HepG2 (cell line): ENCODE results near the gene CAPN9. TPM values are rescaled to one million over a fixed set of nuclear protein-coding genes. Genes with fewer than 3 reads are reported as not detected.

Experiments
- ATAC-seq: fragments of 200-7000 bp; cut with Tn5 transposase; 3 replicates; pipeline ENCODE4 v1.9.1; 2020; ENCODE audit warnings: mild to moderate bottlenecking, moderate library complexity
- BruUV-seq: library from RNA; stranded (reverse); fragments of 400-500 nt; replicated peaks from 2 replicates; lab custom pipeline; 2021; lab: Mats Ljungman, UMichigan
- CTCF ChIA-PET: fragments of 300-600 bp; formaldehyde crosslinking; extraction: SDS; loops from one replicate; lab custom pipeline; 2021; ENCODE audit warnings: low total read pairs, inconsistent platforms, low intra/inter-chr PET ratio; lab: Yijun Ruan, JAX
- POLR2A ChIA-PET: fragments of 350-600 bp; sonication (Branson Sonifier 250); formaldehyde crosslinking; loops from one replicate; lab custom pipeline; 2020; ENCODE audit warnings: antibody characterized with exemption, inconsistent platforms; lab: Yijun Ruan, JAX
- DNase-seq: peaks from one replicate; pipeline ENCODE4 v3.0.0-alpha.2; 2015; ENCODE audit warnings: low spot score
- FAIRE-seq: peaks from 3 replicates; lab custom pipeline; 2011; peaks lifted over from hg19 to GRCh38; lab: Jason Lieb, UNC
- H2AFZ ChIP-seq: one replicate; pipeline ENCODE4 v1.6.1; 2011; ENCODE audit warnings: low read length, inconsistent platforms
- H3K27ac ChIP-seq: fragments of 300-600 bp; 3 replicates; pipeline ENCODE4 v1.8.0; 2011; ENCODE audit warnings: mixed run types, mild to moderate bottlenecking, mixed read lengths, low read length, inconsistent platforms; ENCODE audit not compliant: insufficient read depth; ENCODE audit errors: extremely low read length
- H3K27me3 ChIP-seq, 2 experiments: fragments of 200-600 bp in 1 of 2; 2 replicates in 1 of 2; 3 replicates in 1 of 2; pipeline versions ENCODE4 v1.6.0 to v1.8.0; 2011; ENCODE audit warnings: low read length in 2 of 2, mild to moderate bottlenecking in 2 of 2, moderate library complexity in 2 of 2, inconsistent platforms in 1 of 2; ENCODE audit not compliant: insufficient read depth in 2 of 2, control insufficient read depth in 1 of 2
- H3K36me3 ChIP-seq, 2 experiments: fragments of 200-600 bp in 1 of 2; replicated peaks in 1 of 2; 2 replicates in 1 of 2; 3 replicates in 1 of 2; pipeline versions ENCODE4 v1.5.1 to v1.8.0; 2011; ENCODE audit warnings: low read length in 2 of 2, inconsistent platforms in 1 of 2; ENCODE audit not compliant: insufficient read depth in 2 of 2, control insufficient read depth in 1 of 2
- H3K4me1 ChIP-seq: 2 replicates; pipeline ENCODE4 v1.5.1; 2012; ENCODE audit warnings: low read length, inconsistent platforms; ENCODE audit not compliant: insufficient read depth
- H3K4me2 ChIP-seq: 2 replicates; pipeline ENCODE4 v1.6.0; 2011; ENCODE audit warnings: low read depth, low read length, inconsistent platforms
- H3K4me3 ChIP-seq, 3 experiments: fragments of 200-600 bp in 1 of 3; sonication (generic), shearing (Covaris generic) in 1 of 3; replicated peaks in 1 of 3; 2 replicates each; pipeline ENCODE4 v1.5.1; 2011 to 2016; ENCODE audit warnings: low read length in 3 of 3, inconsistent platforms in 2 of 3, low read depth in 2 of 3, mild to moderate bottlenecking in 2 of 3, control low read depth in 1 of 3, mixed read lengths in 1 of 3; ENCODE audit not compliant: insufficient read depth in 1 of 3
- H3K79me2 ChIP-seq: one replicate; pipeline ENCODE4 v1.6.1; 2011; ENCODE audit warnings: low read length, inconsistent platforms; ENCODE audit not compliant: insufficient read depth
- H3K9ac ChIP-seq: 2 replicates; pipeline ENCODE4 v1.6.0; 2011; ENCODE audit warnings: mild to moderate bottlenecking, low read depth, low read length, inconsistent platforms; ENCODE audit not compliant: insufficient read depth
- H3K9me3 ChIP-seq: 2 replicates; pipeline ENCODE4 v1.5.1; 2012; ENCODE audit warnings: mild to moderate bottlenecking, low read length
- H4K20me1 ChIP-seq: 2 replicates; pipeline ENCODE4 v1.6.0; 2011; ENCODE audit warnings: inconsistent platforms, mild to moderate bottlenecking, low read length, moderate library complexity; ENCODE audit not compliant: insufficient read depth
- CCAR2 ChIP-seq: fragments of 200-400 bp; formaldehyde crosslinking; optimal IDR thresholded peaks from 2 replicates; pipeline ENCODE3; 2018; ENCODE audit warnings: low read depth, mild to moderate bottlenecking, low read length, moderate library complexity
- NKX3-1 ChIP-seq: sonication (generic); formaldehyde crosslinking; IDR thresholded peaks from 2 replicates; pipeline ENCODE4 v1.5.0; 2020; ENCODE audit warnings: missing genetic modification reagents
- PRMT3 ChIP-seq: sonication (generic); formaldehyde crosslinking; IDR thresholded peaks from 2 replicates; pipeline ENCODE4 v1.8.1; 2022; ENCODE audit warnings: low read depth, mild to moderate bottlenecking, moderate library complexity, missing genetic modification reagents, borderline replicate concordance
- RFX1 ChIP-seq: fragments of 450-650 bp; IDR thresholded peaks from 2 replicates; pipeline ENCODE4 v1.6.1; 2017
- SKI ChIP-seq: fragments of 450-650 bp; IDR thresholded peaks from one replicate; pipeline ENCODE4 v1.6.1; 2018; ENCODE audit warnings: mild to moderate bottlenecking; ENCODE audit not compliant: partially characterized antibody
- SP4 ChIP-seq: sonication (generic); formaldehyde crosslinking; IDR thresholded peaks from 2 replicates; pipeline ENCODE4 v1.8.1; 2023; ENCODE audit warnings: mild to moderate bottlenecking, missing genetic modification reagents
- SPEN ChIP-seq: sonication (generic); formaldehyde crosslinking; IDR thresholded peaks from 2 replicates; pipeline ENCODE4 v1.5.1; 2020; ENCODE audit warnings: low read depth, mild to moderate bottlenecking, missing genetic modification reagents
- U2AF1 ChIP-seq: fragments of 200-400 bp; formaldehyde crosslinking; optimal IDR thresholded peaks from 2 replicates; pipeline ENCODE3; 2017; ENCODE audit warnings: mild to moderate bottlenecking, low read depth, low read length
- ZBTB26 ChIP-seq: IDR thresholded peaks from 2 replicates; pipeline ENCODE4 v1.6.1; 2016; ENCODE audit warnings: missing compliant biosample characterization, missing genetic modification reagents, borderline replicate concordance
- ZBTB43 ChIP-seq: sonication (generic); formaldehyde crosslinking; conservative IDR thresholded peaks from 2 replicates; pipeline ENCODE4 v1.4.0; 2020; ENCODE audit warnings: missing genetic modification reagents
- ZEB1 ChIP-seq: IDR thresholded peaks from 2 replicates; pipeline ENCODE4 v1.6.1; 2012; ENCODE audit warnings: mild to moderate bottlenecking, low read depth, inconsistent platforms; ENCODE audit not compliant: insufficient replicate concordance
- ZMYM3 ChIP-seq: sonication (generic); formaldehyde crosslinking; IDR thresholded peaks from 2 replicates; pipeline ENCODE4 v1.5.1; 2020; ENCODE audit warnings: mild to moderate bottlenecking, missing genetic modification reagents
- ZNF333 ChIP-seq: sonication (generic); formaldehyde crosslinking; IDR thresholded peaks from 2 replicates; pipeline ENCODE4 v1.4.0; 2020; ENCODE audit warnings: mild to moderate bottlenecking, missing genetic modification reagents, borderline replicate concordance
- ZNF451 ChIP-seq: sonication (generic); formaldehyde crosslinking; IDR thresholded peaks from 2 replicates; pipeline ENCODE4 v1.5.0; 2020; ENCODE audit warnings: mild to moderate bottlenecking, missing genetic modification reagents
- ZNF597 ChIP-seq: sonication (generic); formaldehyde crosslinking; IDR thresholded peaks from 2 replicates; pipeline ENCODE4 v1.5.0; 2020; ENCODE audit warnings: missing genetic modification reagents
- ZNF768 ChIP-seq: sonication (generic); formaldehyde crosslinking; IDR thresholded peaks from 2 replicates; pipeline ENCODE4 v1.4.0; 2020; ENCODE audit warnings: missing genetic modification reagents
- ZNF879 ChIP-seq: sonication (generic); formaldehyde crosslinking; IDR thresholded peaks from 2 replicates; pipeline ENCODE4 v1.8.1; 2023; ENCODE audit warnings: missing genetic modification reagents
- WGBS: methylation state at CpG from one replicate; pipeline ENCODE4 v1.1.6; 2017; ENCODE audit warnings: low lambda C conversion rate; 5-methylcytosine and 5-hydroxymethylcytosine counted together
- in situ Hi-C: cut with HindIII; loops from 2 replicates; pipeline ENCODE4 v1.10.0; 2017; ENCODE audit warnings: low pct_unique_long_range_greater_than_20kb; ENCODE audit not compliant: extremely low pct_ligation_motif_present
- intact Hi-C: fragments of 100-400 bp; cut with micrococcal nuclease; formaldehyde crosslinking; loops from one replicate; pipeline ENCODE4 v1.10.0; 2022; ENCODE audit not compliant: unreplicated experiment
- polyA plus RNA-seq, 8 experiments: library from polyadenylated mRNA; depleted of rRNA in 3 of 8; stranded (reverse) in 7 of 8; unstranded in 1 of 8; fragments of >200 nt; fragmentation: Illumina TruSeq in 4 of 8; extraction: Trizol in 4 of 8; gene quantifications; 2 replicates each; pipeline versions ENCODE4 v1.2.1 to v1.2.3, GENCODE V29; 2011 to 2016; ENCODE audit warnings: low read depth in 4 of 8, missing spikeins in 1 of 8, mixed read lengths in 1 of 8; ENCODE audit not compliant: insufficient read depth in 1 of 8
- total RNA-seq, 5 experiments: library from RNA; depleted of rRNA; stranded (reverse); fragments of >200 nt; fragmentation: Illumina TruSeq; extraction: Trizol; gene quantifications; 2 replicates each; pipeline ENCODE4 v1.2.3, GENCODE V29; 2016; ENCODE audit warnings: low read depth in 1 of 5

The CAPN9 gene
- total and polyA plus RNA-seq, 2 of the 13 experiments (the other 11 are each of a cell fraction or from before 2014, with no cell fraction given) = 0.04 to 0.31 TPM

- in situ Hi-C loops = no loop called here
- no peaks in the 10 kb centered on the region for H3K4me1 ChIP-seq
- H3K27me3 ChIP-seq = no peaks in the 10 kb centered on the region
- no peak overlapping the region for H3K9ac ChIP-seq
- no peak overlapping the region for H3K27ac ChIP-seq
- no peaks in the 10 kb centered on the region for H3K79me2 ChIP-seq
- DNase-seq (no peak), FAIRE-seq (no peak), ATAC-seq (no peak)
- peaks cover 6 to 11% of the 10 kb centered on the region in 2 experiments; a peak in 4 of 5 replicates for H3K36me3 ChIP-seq
- ChIA-PET POLR2A (no interaction called here), CTCF (no interaction called here)
- H2AFZ ChIP-seq = no peak overlapping the region
- intact Hi-C loops = no loop called here
- no peaks in the 10 kb centered on the region for H3K9me3 ChIP-seq
- no TSS peak for BruUV-seq
- no peaks in the 10 kb centered on the region for H4K20me1 ChIP-seq
- H3K4me3 ChIP-seq = no peak overlapping the region
- H3K4me2 ChIP-seq = no peak overlapping the region
- 52% methylated on average over 2 of the region's 3 CpGs for WGBS
- TF ChIP-seq SKI (no peak), RFX1 (no peak), ZNF879 (CRISPR knock-in tag) (no peak), ZMYM3 (CRISPR knock-in tag) (no peak), ZNF597 (CRISPR knock-in tag) (no peak), SPEN (no peak), ZNF451 (CRISPR knock-in tag) (no peak), ZNF768 (CRISPR knock-in tag) (no peak), ZBTB26 (no peak), NKX3-1 (CRISPR knock-in tag) (no peak), CCAR2 (no peak), ZBTB43 (CRISPR knock-in tag) (no peak), PRMT3 (CRISPR knock-in tag) (no peak), U2AF1 (no peak), ZEB1 (no peak), SP4 (CRISPR knock-in tag) (no peak), ZNF333 (no peak)
Observed at GRCh38 chr1:230834292-230834691, 87.1 kb downstream of the CAPN9 start.
